Measurements from ENCODE around the gene SOCS3.

The SOCS3 gene

GRCh38 chr17:78360371-78361224 is 721 bp upstream of the SOCS3 start (continued):
- TF ChIP-seq REST (tag by site-specific recombination; IDR thresholded peaks at IDR 0.05) = peak; percentile 37
- no peak for TF ChIP-seq ZNF239 (tag by site-specific recombination; IDR thresholded peaks at IDR 0.05)
- TF ChIP-seq, protein P1, sequence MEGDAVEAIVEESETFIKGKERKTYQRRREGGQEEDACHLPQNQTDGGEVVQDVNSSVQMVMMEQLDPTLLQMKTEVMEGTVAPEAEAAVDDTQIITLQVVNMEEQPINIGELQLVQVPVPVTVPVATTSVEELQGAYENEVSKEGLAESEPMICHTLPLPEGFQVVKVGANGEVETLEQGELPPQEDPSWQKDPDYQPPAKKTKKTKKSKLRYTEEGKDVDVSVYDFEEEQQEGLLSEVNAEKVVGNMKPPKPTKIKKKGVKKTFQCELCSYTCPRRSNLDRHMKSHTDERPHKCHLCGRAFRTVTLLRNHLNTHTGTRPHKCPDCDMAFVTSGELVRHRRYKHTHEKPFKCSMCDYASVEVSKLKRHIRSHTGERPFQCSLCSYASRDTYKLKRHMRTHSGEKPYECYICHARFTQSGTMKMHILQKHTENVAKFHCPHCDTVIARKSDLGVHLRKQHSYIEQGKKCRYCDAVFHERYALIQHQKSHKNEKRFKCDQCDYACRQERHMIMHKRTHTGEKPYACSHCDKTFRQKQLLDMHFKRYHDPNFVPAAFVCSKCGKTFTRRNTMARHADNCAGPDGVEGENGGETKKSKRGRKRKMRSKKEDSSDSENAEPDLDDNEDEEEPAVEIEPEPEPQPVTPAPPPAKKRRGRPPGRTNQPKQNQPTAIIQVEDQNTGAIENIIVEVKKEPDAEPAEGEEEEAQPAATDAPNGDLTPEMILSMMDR (tag by site-specific recombination; IDR thresholded peaks at IDR 0.05) = peak; percentile 96
- TF ChIP-seq ZNF488 (tag by site-specific recombination; IDR thresholded peaks at IDR 0.05) = 0 out of 2 replicates have a peak, but pooled peaks have one; percentile 11
- peak; percentile 95 for TF ChIP-seq ZNF777 (tag by site-specific recombination; IDR thresholded peaks at IDR 0.05; ENCODE audit: borderline replicate concordance)
- TF ChIP-seq ZNF549 (tag by site-specific recombination; IDR thresholded peaks at IDR 0.05) = no peak
- TF ChIP-seq MEIS1 (CRISPR knock-in tag; IDR thresholded peaks at IDR 0.05; ENCODE audit: borderline replicate concordance) = no peak
- TF ChIP-seq KLF1 (tag by site-specific recombination; IDR thresholded peaks at IDR 0.05) = no peak; the same call in 1 of the 2 replicates
- no peak for TF ChIP-seq OVOL3 (tag by site-specific recombination; IDR thresholded peaks at IDR 0.05)
- TF ChIP-seq, protein P2, sequence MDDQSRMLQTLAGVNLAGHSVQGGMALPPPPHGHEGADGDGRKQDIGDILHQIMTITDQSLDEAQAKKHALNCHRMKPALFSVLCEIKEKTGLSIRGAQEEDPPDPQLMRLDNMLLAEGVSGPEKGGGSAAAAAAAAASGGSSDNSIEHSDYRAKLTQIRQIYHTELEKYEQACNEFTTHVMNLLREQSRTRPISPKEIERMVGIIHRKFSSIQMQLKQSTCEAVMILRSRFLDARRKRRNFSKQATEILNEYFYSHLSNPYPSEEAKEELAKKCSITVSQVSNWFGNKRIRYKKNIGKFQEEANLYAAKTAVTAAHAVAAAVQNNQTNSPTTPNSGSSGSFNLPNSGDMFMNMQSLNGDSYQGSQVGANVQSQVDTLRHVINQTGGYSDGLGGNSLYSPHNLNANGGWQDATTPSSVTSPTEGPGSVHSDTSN (CRISPR knock-in tag; IDR thresholded peaks at IDR 0.05) = peak; percentile 47; the same call in 1 of the 2 replicates
- TF ChIP-seq HOXA7 (CRISPR knock-in tag; IDR thresholded peaks at IDR 0.05; ENCODE audit: borderline replicate concordance) = no peak
- no peak for TF ChIP-seq ZBTB21 (tag by site-specific recombination; IDR thresholded peaks at IDR 0.05)
- TF ChIP-seq ZBTB10 (tag by site-specific recombination; IDR thresholded peaks at IDR 0.05) = no peak
- no peak for TF ChIP-seq ZNF202 (tag by site-specific recombination; IDR thresholded peaks at IDR 0.05; ENCODE audit: borderline replicate concordance)
- TF ChIP-seq ZNF169 (tag by site-specific recombination; IDR thresholded peaks at IDR 0.05) = no peak
- TF ChIP-seq ZBTB17 (tag by site-specific recombination; IDR thresholded peaks at IDR 0.05) = peak; percentile 79
- TF ChIP-seq ZNF837 (tag by site-specific recombination; IDR thresholded peaks at IDR 0.05) = no peak
- TF ChIP-seq ZNF629 (tag by site-specific recombination; IDR thresholded peaks at IDR 0.05) = no peak
- TF ChIP-seq SCRT1 (tag by site-specific recombination; IDR thresholded peaks at IDR 0.05; ENCODE audit: borderline replicate concordance) = no peak
- TF ChIP-seq ZNF155 (tag by site-specific recombination; IDR thresholded peaks at IDR 0.05) = no peak
- TF ChIP-seq ZBTB7A (tag by site-specific recombination; IDR thresholded peaks at IDR 0.05; ENCODE audit: low read depth) = 0 out of 2 replicates have a peak, but pooled peaks have one; percentile 89
- TF ChIP-seq TCF7L2 (IDR thresholded peaks at IDR 0.05; ENCODE audit: borderline replicate concordance, low read depth, low read length) = no peak
- no peak for TF ChIP-seq ZNF473 (tag by site-specific recombination; IDR thresholded peaks at IDR 0.05)
- no peak for TF ChIP-seq ZNF768 (tag by site-specific recombination; IDR thresholded peaks at IDR 0.05)
- TF ChIP-seq, protein P3, sequence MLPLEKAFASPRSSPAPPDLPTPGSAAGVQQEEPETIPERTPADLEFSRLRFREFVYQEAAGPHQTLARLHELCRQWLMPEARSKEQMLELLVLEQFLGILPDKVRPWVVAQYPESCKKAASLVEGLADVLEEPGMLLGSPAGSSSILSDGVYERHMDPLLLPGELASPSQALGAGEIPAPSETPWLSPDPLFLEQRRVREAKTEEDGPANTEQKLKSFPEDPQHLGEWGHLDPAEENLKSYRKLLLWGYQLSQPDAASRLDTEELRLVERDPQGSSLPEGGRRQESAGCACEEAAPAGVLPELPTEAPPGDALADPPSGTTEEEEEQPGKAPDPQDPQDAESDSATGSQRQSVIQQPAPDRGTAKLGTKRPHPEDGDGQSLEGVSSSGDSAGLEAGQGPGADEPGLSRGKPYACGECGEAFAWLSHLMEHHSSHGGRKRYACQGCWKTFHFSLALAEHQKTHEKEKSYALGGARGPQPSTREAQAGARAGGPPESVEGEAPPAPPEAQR (tag by site-specific recombination; IDR thresholded peaks at IDR 0.05) = no peak
- no peak for TF ChIP-seq ELK4 (IDR thresholded peaks at IDR 0.05; ENCODE audit: borderline replicate concordance, low read depth, low read length)
